ENCODE measurements around the gene FXYD2. TPM values are rescaled to one million over a fixed set of nuclear protein-coding genes. Genes with fewer than 3 reads are reported as not detected.

FXYD2 gene
- total RNA-seq, 6 experiments from 2014 or later = 0.40 TPM; not detected in 5

DNA sequence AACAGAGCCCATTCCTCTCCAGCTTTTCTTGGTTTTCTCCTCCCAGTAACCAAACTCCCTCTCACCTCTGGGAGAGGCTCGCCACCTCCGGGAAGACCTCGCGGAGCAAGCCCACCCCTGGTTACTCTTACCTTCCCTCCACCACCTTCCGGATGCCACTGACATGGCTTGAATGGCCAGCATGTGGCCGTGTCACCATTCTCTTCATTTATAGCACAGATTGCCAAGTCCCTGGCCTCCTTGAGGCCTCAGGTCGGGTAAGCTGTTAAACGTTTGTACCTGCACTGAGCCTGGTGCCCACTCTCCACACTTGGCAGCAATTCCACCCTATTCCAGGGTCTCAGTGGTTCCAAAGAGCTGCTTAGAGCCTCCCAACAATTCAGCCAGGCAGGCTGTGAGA lies 8.0 kb upstream of the FXYD2 start:
- H3K36me3 Mint-ChIP-seq (ENCODE audit: low read depth) = no peaks in the 10 kb centered on the region
- no peak overlapping the region for H3K27ac Mint-ChIP-seq
- no peaks in the 10 kb centered on the region for H3K9me3 Mint-ChIP-seq
- peaks cover 43% of the 10 kb centered on the region for H3K27me3 Mint-ChIP-seq (ENCODE audit: insufficient read depth)
- H3K4me1 Mint-ChIP-seq (ENCODE audit: low read depth) = no peaks in the 10 kb centered on the region
- TF ChIP-seq, protein P1, sequence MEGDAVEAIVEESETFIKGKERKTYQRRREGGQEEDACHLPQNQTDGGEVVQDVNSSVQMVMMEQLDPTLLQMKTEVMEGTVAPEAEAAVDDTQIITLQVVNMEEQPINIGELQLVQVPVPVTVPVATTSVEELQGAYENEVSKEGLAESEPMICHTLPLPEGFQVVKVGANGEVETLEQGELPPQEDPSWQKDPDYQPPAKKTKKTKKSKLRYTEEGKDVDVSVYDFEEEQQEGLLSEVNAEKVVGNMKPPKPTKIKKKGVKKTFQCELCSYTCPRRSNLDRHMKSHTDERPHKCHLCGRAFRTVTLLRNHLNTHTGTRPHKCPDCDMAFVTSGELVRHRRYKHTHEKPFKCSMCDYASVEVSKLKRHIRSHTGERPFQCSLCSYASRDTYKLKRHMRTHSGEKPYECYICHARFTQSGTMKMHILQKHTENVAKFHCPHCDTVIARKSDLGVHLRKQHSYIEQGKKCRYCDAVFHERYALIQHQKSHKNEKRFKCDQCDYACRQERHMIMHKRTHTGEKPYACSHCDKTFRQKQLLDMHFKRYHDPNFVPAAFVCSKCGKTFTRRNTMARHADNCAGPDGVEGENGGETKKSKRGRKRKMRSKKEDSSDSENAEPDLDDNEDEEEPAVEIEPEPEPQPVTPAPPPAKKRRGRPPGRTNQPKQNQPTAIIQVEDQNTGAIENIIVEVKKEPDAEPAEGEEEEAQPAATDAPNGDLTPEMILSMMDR (IDR thresholded peaks at IDR 0.05) = no peak
- H3K4me3 Mint-ChIP-seq = no peak overlapping the region
- DNase-seq = no peak

DNA sequence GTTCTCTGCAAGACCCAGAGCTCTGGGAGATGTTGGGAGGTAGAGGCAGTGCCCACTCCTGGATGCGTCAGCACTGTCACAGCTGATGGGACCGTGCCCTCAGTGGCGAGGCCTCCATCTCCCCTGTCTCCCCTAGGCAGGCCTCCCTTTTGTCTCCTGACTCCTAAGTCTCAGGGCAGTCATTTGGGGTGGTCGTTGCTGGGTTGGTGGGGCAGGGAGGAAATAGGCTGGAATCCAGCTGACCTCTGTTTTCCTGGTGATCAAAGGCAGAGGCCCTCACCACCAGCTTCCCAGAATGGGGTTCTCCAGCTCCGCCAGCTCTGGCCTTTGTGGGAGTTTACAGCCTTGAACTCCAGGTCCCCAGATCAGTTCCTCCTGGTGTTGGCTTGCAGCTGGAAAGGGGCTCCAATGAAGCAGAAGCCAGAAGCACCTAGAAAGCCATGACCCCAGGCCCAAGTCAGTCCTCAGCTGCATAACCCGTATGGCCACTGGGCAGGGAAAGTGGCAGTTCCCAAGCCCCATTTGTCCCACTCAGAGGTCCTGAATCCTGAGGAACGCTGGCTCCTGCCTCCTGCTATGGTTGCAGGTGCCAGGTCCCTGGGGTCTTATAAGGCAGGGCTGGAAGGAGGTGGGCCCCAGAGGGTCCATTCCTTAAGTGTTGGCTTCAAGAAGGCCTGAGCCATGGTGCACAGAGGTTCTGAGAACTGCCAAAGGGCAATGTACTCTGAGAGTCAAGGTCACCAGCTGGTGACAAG lies 7.3 kb upstream of the FXYD2 start:
- TF ChIP-seq, protein P1 (IDR thresholded peaks at IDR 0.05) = no peak
- H3K27me3 Mint-ChIP-seq (ENCODE audit: insufficient read depth) = peaks cover 44% of the 10 kb centered on the region
- DNase-seq = no peak
- H3K4me3 Mint-ChIP-seq = no peak overlapping the region
- no peaks in the 10 kb centered on the region for H3K9me3 Mint-ChIP-seq
- no peak overlapping the region for H3K27ac Mint-ChIP-seq
- no peaks in the 10 kb centered on the region for H3K36me3 Mint-ChIP-seq (ENCODE audit: low read depth)
- no peaks in the 10 kb centered on the region for H3K4me1 Mint-ChIP-seq (ENCODE audit: low read depth)

DNA sequence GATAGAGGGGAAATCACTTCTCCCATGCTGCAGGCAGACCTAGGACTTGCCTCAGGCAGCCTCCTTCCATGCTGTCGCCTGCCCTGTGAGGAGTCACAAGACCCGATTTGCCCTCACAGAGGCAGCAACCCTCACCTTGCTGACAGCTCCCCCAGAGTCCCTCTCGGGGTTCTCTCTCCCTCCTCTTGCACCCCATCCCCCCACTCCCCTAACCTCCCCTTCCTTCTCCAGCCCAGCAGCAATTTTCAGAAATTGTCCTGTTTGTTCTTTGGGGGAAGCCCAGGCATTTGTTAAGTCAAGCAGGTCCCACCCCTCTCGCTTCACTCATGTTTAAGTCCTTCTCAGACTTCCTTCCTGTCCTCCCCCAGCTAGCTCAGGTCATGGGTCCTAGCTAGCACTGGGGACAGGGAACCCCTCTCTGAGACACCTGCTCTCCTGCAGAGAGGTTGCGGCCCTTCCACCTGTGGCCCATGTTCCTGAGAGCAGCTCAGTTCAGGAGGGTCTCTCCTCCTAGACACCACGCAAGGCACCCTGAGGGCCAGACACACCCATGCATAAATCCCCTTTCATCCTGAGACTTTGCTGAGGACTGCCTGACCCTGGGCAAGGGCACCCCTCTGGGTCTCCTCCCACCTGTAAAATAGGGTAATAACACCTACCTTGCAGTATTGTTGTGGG lies 6.3 kb upstream of the FXYD2 start:
- Mint-ChIP-seq H3K27ac (no peak overlapping the region), H3K36me3 (ENCODE audit: low read depth) (no peaks in the 10 kb centered on the region), H3K9me3 (no peaks in the 10 kb centered on the region), H3K27me3 (ENCODE audit: insufficient read depth) (peaks cover 41% of the 10 kb centered on the region), H3K4me3 (no peak overlapping the region), H3K4me1 (ENCODE audit: low read depth) (no peaks in the 10 kb centered on the region)
- DNase-seq = no peak
- TF ChIP-seq, protein P1 (IDR thresholded peaks at IDR 0.05) = no peak

DNA sequence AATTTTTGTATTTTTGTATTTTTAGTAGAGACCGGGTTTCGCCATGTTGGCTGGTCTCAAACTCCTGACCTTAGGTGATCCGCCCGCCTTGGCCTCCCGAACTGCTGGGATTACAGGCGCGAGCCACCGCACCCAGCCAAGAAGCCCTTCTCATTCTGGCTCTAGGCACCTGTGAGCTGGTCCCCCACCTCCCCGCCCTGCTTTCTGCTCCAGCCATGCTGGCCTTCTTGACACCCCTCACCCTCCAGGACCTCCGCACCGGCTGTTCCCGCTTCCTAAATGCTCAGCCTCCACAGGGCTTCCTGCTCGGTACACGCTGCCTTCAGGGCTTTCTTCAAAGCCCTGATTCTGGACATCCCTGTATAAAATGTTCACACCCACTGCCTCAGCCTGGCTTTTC lies 5.5 kb upstream of the FXYD2 start:
- H3K36me3 Mint-ChIP-seq (ENCODE audit: low read depth) = no peaks in the 10 kb centered on the region
- TF ChIP-seq, protein P1 (IDR thresholded peaks at IDR 0.05) = no peak
- H3K4me1 Mint-ChIP-seq (ENCODE audit: low read depth) = no peaks in the 10 kb centered on the region
- no peak overlapping the region for H3K4me3 Mint-ChIP-seq
- H3K27ac Mint-ChIP-seq = no peak overlapping the region
- H3K27me3 Mint-ChIP-seq (ENCODE audit: insufficient read depth) = peaks cover 41% of the 10 kb centered on the region
- H3K9me3 Mint-ChIP-seq = no peaks in the 10 kb centered on the region
- DNase-seq = no peak

DNA sequence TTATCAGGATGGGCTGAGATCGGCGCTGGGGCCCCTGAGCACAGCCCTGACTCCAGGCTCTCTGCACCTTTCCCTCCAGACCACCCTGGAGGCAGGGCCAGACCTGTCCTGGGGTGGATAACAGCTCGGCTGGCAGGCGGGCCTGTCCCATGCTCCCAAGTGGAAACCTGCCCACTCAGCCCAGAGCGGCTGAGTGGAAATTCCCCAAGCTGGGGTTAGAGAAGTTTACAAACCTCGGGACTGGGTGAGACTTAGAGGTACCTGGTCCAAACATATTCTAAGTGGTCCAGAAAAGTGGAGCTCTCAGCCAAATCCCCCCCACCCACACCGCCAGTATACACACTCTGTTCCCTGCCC lies 4.8 kb upstream of the FXYD2 start:
- Mint-ChIP-seq H3K4me1 (ENCODE audit: low read depth) (no peaks in the 10 kb centered on the region), H3K9me3 (no peaks in the 10 kb centered on the region), H3K4me3 (no peak overlapping the region), H3K27me3 (ENCODE audit: insufficient read depth) (peaks cover 37% of the 10 kb centered on the region), H3K36me3 (ENCODE audit: low read depth) (no peaks in the 10 kb centered on the region), H3K27ac (no peak overlapping the region)
- no peak for DNase-seq
- TF ChIP-seq, protein P1 (IDR thresholded peaks at IDR 0.05) = no peak

All from HFFc6 (cell line).